OCI-LY1 (cell line): Measurements from ENCODE around the gene PES1.

Source experiments
- EZH2 ChIP-seq: fragments of 200-600 bp; sonication (generic), shearing (Covaris generic); IDR thresholded peaks from 2 replicates; pipeline ENCODE4 v1.8.0; 2017; ENCODE audit warnings: borderline replicate concordance, mixed run types, mild to moderate bottlenecking, antibody characterized with exemption, low read length, moderate library complexity, mixed read lengths
- TF ChIP-seq, protein P1 (sequence below): fragments of 200-600 bp; sonication (generic), shearing (Covaris generic); IDR thresholded peaks from 2 replicates; pipeline ENCODE4 v1.5.1; 2017; ENCODE audit warnings: mild to moderate bottlenecking, antibody characterized with exemption, low read length, moderate library complexity, mixed read lengths

DNA sequence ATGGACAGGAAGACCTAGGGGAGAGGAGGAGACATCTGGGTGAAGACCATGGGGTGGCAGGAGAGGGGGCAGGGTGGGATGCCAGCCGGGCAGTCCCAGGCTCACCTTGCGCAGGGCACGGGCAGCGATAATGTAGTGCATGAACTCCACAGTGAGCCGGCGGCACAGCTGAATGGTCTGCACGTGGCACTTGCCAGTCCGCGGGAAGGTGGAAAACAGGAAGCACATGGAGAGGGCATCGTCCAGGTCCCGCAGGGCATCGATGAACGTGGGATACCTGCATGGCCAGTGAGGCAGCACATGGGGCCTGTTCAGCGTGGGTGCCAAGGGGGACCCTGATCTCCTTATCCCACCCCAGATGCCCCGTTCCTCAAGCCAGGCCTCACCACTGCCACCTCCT lies 7.3 kb downstream of the PES1 start:
- TF ChIP-seq EZH2: no peak
- TF ChIP-seq, protein P1, sequence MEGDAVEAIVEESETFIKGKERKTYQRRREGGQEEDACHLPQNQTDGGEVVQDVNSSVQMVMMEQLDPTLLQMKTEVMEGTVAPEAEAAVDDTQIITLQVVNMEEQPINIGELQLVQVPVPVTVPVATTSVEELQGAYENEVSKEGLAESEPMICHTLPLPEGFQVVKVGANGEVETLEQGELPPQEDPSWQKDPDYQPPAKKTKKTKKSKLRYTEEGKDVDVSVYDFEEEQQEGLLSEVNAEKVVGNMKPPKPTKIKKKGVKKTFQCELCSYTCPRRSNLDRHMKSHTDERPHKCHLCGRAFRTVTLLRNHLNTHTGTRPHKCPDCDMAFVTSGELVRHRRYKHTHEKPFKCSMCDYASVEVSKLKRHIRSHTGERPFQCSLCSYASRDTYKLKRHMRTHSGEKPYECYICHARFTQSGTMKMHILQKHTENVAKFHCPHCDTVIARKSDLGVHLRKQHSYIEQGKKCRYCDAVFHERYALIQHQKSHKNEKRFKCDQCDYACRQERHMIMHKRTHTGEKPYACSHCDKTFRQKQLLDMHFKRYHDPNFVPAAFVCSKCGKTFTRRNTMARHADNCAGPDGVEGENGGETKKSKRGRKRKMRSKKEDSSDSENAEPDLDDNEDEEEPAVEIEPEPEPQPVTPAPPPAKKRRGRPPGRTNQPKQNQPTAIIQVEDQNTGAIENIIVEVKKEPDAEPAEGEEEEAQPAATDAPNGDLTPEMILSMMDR: no peak
